Measurements from ENCODE around the gene CPT2. TPM values are rescaled to one million over a fixed set of nuclear protein-coding genes. Genes with fewer than 3 reads are reported as not detected.

CPT2 gene
- total and polyA plus RNA-seq, 9 donors, result 6.7 to 32.1 (median 12.1) TPM

GRCh38 chr1:53246261-53247134 lies 49.9 kb downstream of the CPT2 start:
- no peaks in the 10 kb centered on the region for H3K36me3 ChIP-seq
- H3K9me3 ChIP-seq, result no peaks in the 10 kb centered on the region
- H3K27me3 ChIP-seq, result no peaks in the 10 kb centered on the region
- H3K4me3 ChIP-seq, result no peak overlapping the region
- no peak overlapping the region for H3K27ac ChIP-seq
- TF ChIP-seq POLR2A (IDR thresholded peaks at IDR 0.05), result no peak
- WGBS, 3 donors, result 85 to 93% (median 91%) methylated on average over 4 of the region's 4 CpGs
- DNase-seq, result no peak
- intact Hi-C loops (cut with DNase I), result no loop called here
- H3K4me1 ChIP-seq (ENCODE audit: insufficient read depth), result no peaks in the 10 kb centered on the region

GRCh38 chr1:53249706-53250105 lies 53.1 kb downstream of the CPT2 start:
- intact Hi-C loops (cut with DNase I), result no loop called here
- H3K27me3 ChIP-seq, result no peaks in the 10 kb centered on the region
- WGBS, 3 donors, result 48 to 63% (median 49%) methylated on average over 3 of the region's 3 CpGs
- TF ChIP-seq POLR2A (IDR thresholded peaks at IDR 0.05), result no peak
- no peak for TF ChIP-seq EP300 (IDR thresholded peaks at IDR 0.05)
- no peak for TF ChIP-seq CTCF (IDR thresholded peaks at IDR 0.05)
- no peak overlapping the region for H3K4me3 ChIP-seq
- no peak overlapping the region for H3K27ac ChIP-seq
- H3K4me1 ChIP-seq (ENCODE audit: insufficient read depth), result no peaks in the 10 kb centered on the region
- no peak for DNase-seq
- H3K36me3 ChIP-seq, result no peaks in the 10 kb centered on the region
- H3K9me3 ChIP-seq, result no peaks in the 10 kb centered on the region

GRCh38 chr1:53250325-53250724 lies 53.7 kb downstream of the CPT2 start:
- H3K9me3 ChIP-seq, result no peaks in the 10 kb centered on the region
- H3K4me3 ChIP-seq, result no peak overlapping the region
- no peaks in the 10 kb centered on the region for H3K36me3 ChIP-seq
- no peak overlapping the region for H3K27ac ChIP-seq
- no peaks in the 10 kb centered on the region for H3K27me3 ChIP-seq
- no peak for TF ChIP-seq CTCF (IDR thresholded peaks at IDR 0.05)
- no peak for TF ChIP-seq POLR2A (IDR thresholded peaks at IDR 0.05)
- no peak for TF ChIP-seq EP300 (IDR thresholded peaks at IDR 0.05)
- no peaks in the 10 kb centered on the region for H3K4me1 ChIP-seq (ENCODE audit: insufficient read depth)
- intact Hi-C loops (cut with DNase I), result no loop called here
- WGBS, 3 donors, result 88 to 93% (median 91%) methylated on average over 4 of the region's 4 CpGs
- no peak for DNase-seq

DNA sequence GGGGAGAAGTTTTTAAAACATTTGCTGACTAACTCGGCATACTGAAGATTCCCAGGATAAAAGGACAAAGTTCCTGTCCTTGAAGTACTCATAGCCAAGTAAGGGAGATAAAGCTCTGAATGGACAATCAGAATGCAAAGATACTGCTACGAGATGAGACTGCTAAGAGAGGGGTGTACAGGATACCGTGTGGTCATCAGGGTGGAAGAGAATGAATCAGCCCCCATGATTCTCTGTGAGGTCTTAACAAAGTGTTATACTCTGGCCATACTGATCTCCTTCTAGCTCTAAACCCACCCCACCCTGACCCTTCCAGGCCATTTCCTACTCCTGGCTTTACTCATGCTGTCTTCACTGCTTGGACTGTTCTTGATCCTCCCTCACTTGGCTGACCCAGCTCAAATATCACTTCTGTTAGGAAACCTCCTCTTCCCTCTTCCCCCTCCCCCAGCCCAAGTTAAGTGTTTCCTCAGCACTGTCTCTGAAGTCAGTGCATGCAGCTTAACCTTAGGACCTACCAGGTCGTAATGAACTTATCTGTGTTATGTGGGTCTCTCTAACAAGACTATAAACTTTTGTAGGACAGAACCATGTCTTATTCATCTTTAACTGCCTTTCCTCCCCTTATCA lies 57.5 kb downstream of the CPT2 start:
- Histone ChIP-seq H3K4me1 (ENCODE audit: insufficient read depth) (no peaks in the 10 kb centered on the region), H3K36me3 (no peaks in the 10 kb centered on the region), H3K4me3 (no peak overlapping the region), H3K27me3 (no peaks in the 10 kb centered on the region), H3K9me3 (no peaks in the 10 kb centered on the region), H3K27ac (no peak overlapping the region)
- TF ChIP-seq POLR2A (IDR thresholded peaks at IDR 0.05) (no peak), CTCF (IDR thresholded peaks at IDR 0.05) (no peak), EP300 (IDR thresholded peaks at IDR 0.05) (no peak)
- DNase-seq, result no peak
- intact Hi-C loops (cut with DNase I), result no loop called here
- 17 to 32% (median 21%) methylated on average over 4 of the region's 4 CpGs for WGBS, 3 donors

GRCh38 chr1:53255031-53255430 lies 58.4 kb downstream of the CPT2 start:
- Histone ChIP-seq H3K27me3 (no peaks in the 10 kb centered on the region), H3K4me3 (no peak overlapping the region), H3K27ac (no peak overlapping the region), H3K36me3 (no peaks in the 10 kb centered on the region), H3K4me1 (ENCODE audit: insufficient read depth) (no peaks in the 10 kb centered on the region), H3K9me3 (no peaks in the 10 kb centered on the region)
- TF ChIP-seq EP300 (IDR thresholded peaks at IDR 0.05) (no peak), POLR2A (IDR thresholded peaks at IDR 0.05) (no peak), CTCF (IDR thresholded peaks at IDR 0.05) (no peak)
- intact Hi-C loops (cut with DNase I), result no loop called here
- 94 to 100% (median 99%) methylated on average over 4 of the region's 4 CpGs for WGBS, 3 donors
- DNase-seq, result no peak
